ENCODE measurements around the gene SETD3. TPM values are rescaled to one million over a fixed set of nuclear protein-coding genes. Genes with fewer than 3 reads are reported as not detected.

The SETD3 gene
- total RNA-seq, 2 experiments from 2014 or later, result 43.3 to 48.1 TPM

GRCh38 chr14:99389174-99389826, 91.4 kb downstream of the SETD3 start:
- no peaks in the 10 kb centered on the region for H3K36me3 Mint-ChIP-seq (ENCODE audit: low read depth)
- intact Hi-C loops (cut with micrococcal nuclease), result loop anchor here (1.0 kb wide), 1 partner anchor 26 kb away; no protein-coding TSS in a partner anchor
- H3K4me1 Mint-ChIP-seq (ENCODE audit: low read depth), result peaks cover 13% of the 10 kb centered on the region
- no peak overlapping the region for H3K4me3 Mint-ChIP-seq
- no peaks in the 10 kb centered on the region for H3K9me3 Mint-ChIP-seq
- DNase-seq, result peak; percentile 39
- peaks cover 6% of the 10 kb centered on the region for H3K27me3 Mint-ChIP-seq (ENCODE audit: low read depth)
- CTCF ChIA-PET, result interaction anchor here (0.6 to 2.3 kb wide), 17 partner anchors 8 to 435 kb away, joined by 3 to 20 read pairs (median 3); no protein-coding TSS in a partner anchor
- H3K27ac Mint-ChIP-seq, result no peak overlapping the region

GRCh38 chr14:99388286-99388685, 92.4 kb downstream of the SETD3 start:
- peaks cover 13% of the 10 kb centered on the region for H3K4me1 Mint-ChIP-seq (ENCODE audit: low read depth)
- intact Hi-C loops (cut with micrococcal nuclease), result no loop called here
- no peak overlapping the region for H3K27ac Mint-ChIP-seq
- H3K4me3 Mint-ChIP-seq, result no peak overlapping the region
- peaks cover 6% of the 10 kb centered on the region for H3K27me3 Mint-ChIP-seq (ENCODE audit: low read depth)
- CTCF ChIA-PET, result interaction anchor here (0.6 to 2.3 kb wide), 10 partner anchors 12 to 1722 kb away, joined by 3 to 20 read pairs (median 3); no protein-coding TSS in a partner anchor
- no peaks in the 10 kb centered on the region for H3K9me3 Mint-ChIP-seq
- DNase-seq, result no peak
- H3K36me3 Mint-ChIP-seq (ENCODE audit: low read depth), result no peaks in the 10 kb centered on the region

GRCh38 chr14:99387880-99388279, 92.8 kb downstream of the SETD3 start:
- Mint-ChIP-seq H3K27ac (no peak overlapping the region), H3K36me3 (ENCODE audit: low read depth) (no peaks in the 10 kb centered on the region), H3K4me1 (ENCODE audit: low read depth) (peaks cover 13% of the 10 kb centered on the region), H3K4me3 (no peak overlapping the region), H3K27me3 (ENCODE audit: low read depth) (peaks cover 8% of the 10 kb centered on the region), H3K9me3 (no peaks in the 10 kb centered on the region)
- intact Hi-C loops (cut with micrococcal nuclease), result no loop called here
- DNase-seq, result no peak
- CTCF ChIA-PET, result interaction anchor here (0.6 to 2.3 kb wide), 6 partner anchors 27 to 1722 kb away, joined by 3 to 20 read pairs (median 3); no protein-coding TSS in a partner anchor

- no peaks in the 10 kb centered on the region for H3K36me3 Mint-ChIP-seq (ENCODE audit: low read depth)
- no peak overlapping the region for H3K27ac Mint-ChIP-seq
- intact Hi-C loops (cut with micrococcal nuclease), result no loop called here
- H3K27me3 Mint-ChIP-seq (ENCODE audit: low read depth), result peaks cover 13% of the 10 kb centered on the region
- H3K4me3 Mint-ChIP-seq, result no peak overlapping the region
- DNase-seq, result no peak
- CTCF ChIA-PET, result interaction anchor here (1.6 kb wide), 1 partner anchor 8 kb away, joined by 4 read pairs; no protein-coding TSS in a partner anchor
- H3K4me1 Mint-ChIP-seq (ENCODE audit: low read depth), result peaks cover 13% of the 10 kb centered on the region
- H3K9me3 Mint-ChIP-seq, result no peaks in the 10 kb centered on the region
These were observed 95.9 kb downstream of the SETD3 start for GRCh38 chr14:99384450-99385417.

GRCh38 chr14:99383472-99384449, 96.9 kb downstream of the SETD3 start:
- Mint-ChIP-seq H3K4me1 (ENCODE audit: low read depth) (peaks cover 13% of the 10 kb centered on the region), H3K9me3 (no peaks in the 10 kb centered on the region), H3K27me3 (ENCODE audit: low read depth) (peaks cover 13% of the 10 kb centered on the region), H3K4me3 (no peak overlapping the region), H3K27ac (no peak overlapping the region), H3K36me3 (ENCODE audit: low read depth) (no peaks in the 10 kb centered on the region)
- DNase-seq, result no peak
- CTCF ChIA-PET, result interaction anchor here (1.6 kb wide), 1 partner anchor 9 kb away, joined by 4 read pairs; no protein-coding TSS in a partner anchor
- intact Hi-C loops (cut with micrococcal nuclease), result no loop called here

- intact Hi-C loops (cut with micrococcal nuclease), result no loop called here
- H3K27me3 Mint-ChIP-seq (ENCODE audit: low read depth), result peaks cover 13% of the 10 kb centered on the region
- CTCF ChIA-PET, result interaction anchor here (1.5 to 1.6 kb wide), 2 partner anchors 10 kb away, joined by 4 to 10 read pairs; no protein-coding TSS in a partner anchor
- H3K4me1 Mint-ChIP-seq (ENCODE audit: low read depth), result peaks cover 9% of the 10 kb centered on the region
- H3K27ac Mint-ChIP-seq, result no peak overlapping the region
- H3K9me3 Mint-ChIP-seq, result no peaks in the 10 kb centered on the region
- DNase-seq, result no peak
- no peak overlapping the region for H3K4me3 Mint-ChIP-seq
- no peaks in the 10 kb centered on the region for H3K36me3 Mint-ChIP-seq (ENCODE audit: low read depth)
These were observed 97.7 kb downstream of the SETD3 start for GRCh38 chr14:99382781-99383471.

GRCh38 chr14:99382071-99382470, 98.6 kb downstream of the SETD3 start:
- H3K4me3 Mint-ChIP-seq, result no peak overlapping the region
- CTCF ChIA-PET, result interaction anchor here (1.5 kb wide), 1 partner anchor 11 kb away, joined by 10 read pairs; no protein-coding TSS in a partner anchor
- H3K36me3 Mint-ChIP-seq (ENCODE audit: low read depth), result no peaks in the 10 kb centered on the region
- peaks cover 4% of the 10 kb centered on the region for H3K4me1 Mint-ChIP-seq (ENCODE audit: low read depth)
- H3K27me3 Mint-ChIP-seq (ENCODE audit: low read depth), result peaks cover 13% of the 10 kb centered on the region
- H3K9me3 Mint-ChIP-seq, result no peaks in the 10 kb centered on the region
- intact Hi-C loops (cut with micrococcal nuclease), result no loop called here
- no peak overlapping the region for H3K27ac Mint-ChIP-seq
- no peak for DNase-seq

GRCh38 chr14:99381688-99382060, 99.0 kb downstream of the SETD3 start:
- intact Hi-C loops (cut with micrococcal nuclease), result no loop called here
- Mint-ChIP-seq H3K27me3 (ENCODE audit: low read depth) (peaks cover 13% of the 10 kb centered on the region), H3K4me1 (ENCODE audit: low read depth) (no peaks in the 10 kb centered on the region), H3K36me3 (ENCODE audit: low read depth) (no peaks in the 10 kb centered on the region), H3K9me3 (no peaks in the 10 kb centered on the region), H3K27ac (no peak overlapping the region), H3K4me3 (no peak overlapping the region)
- CTCF ChIA-PET, result interaction anchor here (1.5 to 1.6 kb wide), 2 partner anchors 8 to 11 kb away, joined by 5 to 10 read pairs; no protein-coding TSS in a partner anchor
- no peak for DNase-seq

- Mint-ChIP-seq H3K36me3 (ENCODE audit: low read depth) (no peaks in the 10 kb centered on the region), H3K27ac (no peak overlapping the region), H3K4me1 (ENCODE audit: low read depth) (no peaks in the 10 kb centered on the region), H3K4me3 (no peak overlapping the region), H3K9me3 (no peaks in the 10 kb centered on the region), H3K27me3 (ENCODE audit: low read depth) (peaks cover 13% of the 10 kb centered on the region)
- no peak for DNase-seq
- CTCF ChIA-PET, result interaction anchor here (0.6 to 1.6 kb wide), 2 partner anchors 9 to 364 kb away, joined by 3 to 5 read pairs; no protein-coding TSS in a partner anchor
- intact Hi-C loops (cut with micrococcal nuclease), result no loop called here
These were observed 99.5 kb downstream of the SETD3 start for GRCh38 chr14:99380991-99381687.

GRCh38 chr14:99380402-99380801, 100.3 kb downstream of the SETD3 start:
- Mint-ChIP-seq H3K27me3 (ENCODE audit: low read depth) (peaks cover 13% of the 10 kb centered on the region), H3K4me1 (ENCODE audit: low read depth) (no peaks in the 10 kb centered on the region), H3K9me3 (no peaks in the 10 kb centered on the region), H3K27ac (no peak overlapping the region), H3K4me3 (no peak overlapping the region), H3K36me3 (ENCODE audit: low read depth) (no peaks in the 10 kb centered on the region)
- CTCF ChIA-PET, result interaction anchor here (0.6 to 1.6 kb wide), 3 partner anchors 10 to 365 kb away, joined by 3 to 5 read pairs (median 3); no protein-coding TSS in a partner anchor
- no peak for DNase-seq
- intact Hi-C loops (cut with micrococcal nuclease), result no loop called here
